A673 (cell line): ENCODE data around the gene ZBTB20.

Source experiments
- CTCF ChIP-seq: fragments of 300-800, 200-600 bp; sonication (generic); conservative IDR thresholded peaks from 2 replicates; pipeline ENCODE4 v1.5.1; 2017; ENCODE audit warnings: low read depth, mild to moderate bottlenecking, antibody characterized with exemption, low read length, moderate library complexity, mixed read lengths
- EZH2 ChIP-seq: fragments of 200-600 bp; sonication (generic); IDR thresholded peaks from 2 replicates; pipeline ENCODE4 v1.6.1; 2017; ENCODE audit warnings: borderline replicate concordance, low read depth, mild to moderate bottlenecking, mixed read lengths, antibody characterized with exemption, low read length; ENCODE audit not compliant: poor library complexity, severe bottlenecking

GRCh38 chr3:114973536-114973935 is 173.6 kb downstream of the ZBTB20 start:
- TF ChIP-seq CTCF (no peak), EZH2 (no peak)
